Fibroblast of skin of right biceps (primary cell): ENCODE measurements around the gene CCM2L.
"Not testable (repeated sequence)": the region's sequence is repeated elsewhere in the genome, so short reads cannot be mapped to it uniquely, and the experiment has no call there.

Experiments
- DNase-seq: peaks from one replicate; pipeline ENCODE4 v3.0.0-alpha.2; 2013

CCM2L gene

DNA sequence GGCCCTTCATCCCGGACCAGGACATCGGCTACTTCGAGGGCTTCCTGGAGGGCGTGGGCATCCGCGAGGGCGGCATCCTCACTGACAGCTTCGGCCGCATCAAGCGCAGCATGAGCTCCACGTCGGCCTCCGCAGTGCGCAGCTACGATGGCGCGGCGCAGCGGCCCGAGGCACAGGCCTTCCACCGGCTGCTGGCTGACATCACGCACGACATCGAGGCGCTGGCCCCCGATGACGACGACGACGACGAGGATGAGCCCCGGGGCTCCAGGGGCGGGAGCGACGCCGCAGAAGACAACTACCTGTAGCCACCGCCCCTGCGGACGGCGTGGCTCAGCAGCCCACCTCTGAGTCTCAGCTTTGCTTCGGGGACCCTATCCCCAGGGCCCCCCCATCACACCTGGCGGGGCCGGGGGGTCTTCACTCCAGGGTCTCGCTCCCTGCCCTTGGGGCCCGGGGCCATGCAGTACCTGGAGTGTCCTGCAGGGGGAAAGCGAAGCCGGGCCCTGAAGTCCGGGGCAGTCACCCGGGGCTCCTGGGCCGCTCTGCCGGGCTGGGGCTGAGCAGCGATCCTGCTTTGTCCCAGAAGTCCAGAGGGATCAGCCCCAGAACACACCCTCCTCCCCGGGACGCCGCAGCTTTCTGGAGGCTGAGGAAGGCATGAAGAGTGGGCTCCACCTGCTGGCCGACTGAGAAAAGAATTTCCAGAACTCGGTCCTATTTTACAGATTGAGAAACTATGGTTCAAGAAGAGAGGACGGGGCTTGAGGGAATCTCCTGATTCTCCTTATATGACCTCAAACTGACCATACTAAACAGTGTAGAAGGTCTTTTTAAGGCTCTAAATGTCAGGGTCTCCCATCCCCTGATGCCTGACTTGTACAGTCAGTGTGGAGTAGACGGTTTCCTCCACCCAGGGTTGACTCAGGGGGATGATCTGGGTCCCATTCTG, 21.0 kb downstream of the CCM2L start:
- DNase-seq, result peak; percentile 86

DNA sequence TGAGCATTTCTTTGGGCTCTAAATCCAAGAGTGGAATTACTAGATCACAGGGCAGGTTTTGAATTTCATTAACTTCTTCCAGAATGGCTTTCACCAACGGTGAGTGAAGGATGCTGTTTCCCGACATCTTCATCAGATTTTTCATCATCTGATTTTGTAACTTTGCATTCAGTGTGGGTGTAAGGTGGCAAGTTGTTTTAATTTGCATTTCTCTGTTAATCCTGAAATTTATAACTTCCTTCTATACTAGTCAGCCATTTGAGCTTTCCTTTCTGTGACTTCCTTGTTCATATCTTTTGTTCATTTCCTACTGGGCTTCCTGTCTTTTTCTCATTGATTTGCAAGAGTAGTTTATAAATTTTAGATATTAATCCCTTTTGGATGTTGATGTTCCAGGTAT, 23.1 kb downstream of the CCM2L start:
- DNase-seq, result no peak

DNA sequence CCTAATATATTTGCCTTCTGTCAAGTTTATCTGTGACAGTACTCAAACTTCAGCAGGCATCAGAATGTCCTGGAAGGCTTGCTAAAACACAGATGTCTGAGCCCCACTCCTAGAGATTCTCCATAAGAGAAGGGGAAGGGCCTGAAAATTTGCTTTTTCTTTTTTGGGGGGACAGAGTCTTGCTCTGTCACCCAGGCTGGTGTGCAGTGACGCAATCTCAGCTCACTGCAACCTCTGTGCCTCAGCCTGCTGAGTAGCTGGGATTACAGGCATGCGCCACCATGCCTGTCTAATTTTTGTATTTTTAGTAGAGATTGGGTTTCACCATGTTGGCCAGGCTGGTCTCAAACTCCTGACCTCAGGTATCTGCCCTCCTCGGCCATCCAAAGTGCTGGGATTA, 23.5 kb downstream of the CCM2L start:
- DNase-seq, result not testable (repeated sequence)

DNA sequence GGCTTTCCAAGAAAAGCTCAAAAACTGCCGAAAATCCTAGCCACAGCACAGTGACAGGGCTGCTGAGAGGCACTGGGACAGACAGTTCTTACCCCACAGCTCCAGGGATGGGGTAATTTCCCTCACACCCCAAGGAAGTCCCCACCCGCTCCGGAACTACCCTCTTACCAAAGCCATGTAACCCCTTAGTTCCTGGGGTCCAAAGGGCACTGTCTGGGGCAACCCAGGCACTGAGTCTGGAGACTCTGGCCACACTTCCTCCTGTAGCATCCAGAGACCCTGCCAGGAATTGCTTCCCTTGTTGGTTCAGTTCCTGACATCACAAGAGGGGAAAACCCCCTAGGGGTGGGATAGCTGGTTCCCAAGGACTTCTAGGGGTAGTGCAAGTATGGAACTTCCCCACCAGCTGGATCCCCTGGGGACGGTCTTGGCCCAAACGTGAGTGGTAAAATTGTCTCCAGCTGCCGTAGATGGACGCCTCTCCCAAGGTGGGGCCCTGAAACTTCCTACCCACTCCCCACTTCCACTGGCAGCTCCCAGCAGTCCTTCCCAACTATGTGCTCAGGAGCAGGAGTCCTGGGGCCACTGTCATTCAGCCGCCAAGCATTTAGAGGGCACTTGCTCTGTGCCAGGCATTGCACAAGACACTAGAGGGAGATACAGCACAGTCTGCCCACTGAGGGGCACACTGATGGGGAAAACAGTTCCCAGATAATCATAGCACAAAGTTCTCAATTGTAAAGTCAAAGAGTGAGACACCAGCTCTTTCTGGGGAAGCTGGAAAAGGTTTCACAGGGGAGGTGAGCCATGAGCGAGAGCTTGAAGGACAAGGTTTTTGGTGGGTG, 24.6 kb downstream of the CCM2L start:
- DNase-seq, result no peak

DNA sequence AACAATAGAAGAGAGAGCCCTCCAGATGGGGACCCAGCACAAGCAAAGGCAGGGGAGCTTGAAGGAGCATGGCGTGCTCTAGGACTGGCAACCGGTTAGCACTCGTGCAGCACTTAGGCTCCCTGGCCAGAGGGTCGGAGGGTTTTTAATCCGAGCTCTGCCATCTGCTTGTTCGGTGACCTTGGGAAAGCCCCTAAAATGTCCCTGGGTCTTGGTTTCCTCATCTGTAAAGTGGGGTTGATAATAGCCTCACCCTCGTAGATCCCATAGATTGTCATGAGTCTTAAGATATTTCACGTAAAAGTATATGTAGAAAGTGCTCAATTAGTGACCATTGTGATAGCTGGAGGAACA, 25.2 kb downstream of the CCM2L start:
- no peak for DNase-seq

DNA sequence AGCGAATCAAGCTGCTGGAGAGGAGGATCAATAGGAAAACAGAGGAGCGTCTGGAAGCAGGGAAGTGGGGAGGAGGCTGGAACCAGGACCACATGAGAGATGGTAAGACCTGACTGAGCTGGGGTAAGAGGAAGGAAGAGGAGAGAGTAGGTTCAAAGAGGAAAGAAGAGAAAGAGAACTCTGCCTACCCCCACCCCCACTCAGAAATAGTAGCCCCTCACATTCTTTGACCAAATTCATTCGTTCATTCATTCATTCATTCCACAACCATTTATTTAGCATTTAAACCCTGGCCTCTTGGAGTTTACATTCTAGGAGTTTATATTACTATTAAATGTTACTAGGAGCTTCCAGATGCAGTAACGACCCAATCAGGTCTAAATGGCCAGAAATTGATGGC, 26.0 kb downstream of the CCM2L start:
- no peak for DNase-seq

DNA sequence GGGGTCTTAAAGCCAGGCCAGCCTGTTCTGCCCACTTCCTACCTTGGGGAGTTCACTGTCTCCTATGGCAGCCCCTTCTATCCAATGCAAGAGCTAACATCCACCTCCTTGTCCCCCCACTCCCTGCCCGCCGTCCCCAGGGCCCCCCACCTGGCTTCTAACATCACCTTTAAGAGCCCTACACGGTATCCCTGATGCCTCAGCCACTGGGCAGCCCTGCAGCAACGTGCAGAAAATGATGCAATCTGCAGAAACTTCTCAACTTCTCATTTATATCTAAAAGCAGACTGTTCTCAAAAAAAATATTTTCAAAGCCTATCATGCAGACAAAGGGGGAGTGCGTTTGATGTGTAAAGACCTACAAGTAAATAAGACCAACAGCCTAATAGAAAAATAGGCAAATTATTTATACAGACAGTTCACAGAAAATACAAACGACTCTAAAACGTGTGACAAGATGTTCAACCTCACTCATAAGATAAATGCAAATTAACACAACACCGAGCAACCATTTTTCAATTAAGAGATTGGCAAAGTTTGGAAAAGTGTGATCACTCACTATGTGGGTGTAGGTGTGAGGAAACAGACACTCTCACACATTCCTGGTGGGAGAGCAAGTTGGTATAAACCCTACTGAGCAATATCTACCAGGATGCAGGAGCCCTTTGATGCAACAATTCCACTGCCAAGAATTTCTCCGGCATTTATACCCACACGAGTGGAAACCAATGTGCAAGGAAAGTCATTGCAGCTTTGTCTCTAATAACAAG, 26.7 kb downstream of the CCM2L start:
- peak; percentile 47 for DNase-seq

DNA sequence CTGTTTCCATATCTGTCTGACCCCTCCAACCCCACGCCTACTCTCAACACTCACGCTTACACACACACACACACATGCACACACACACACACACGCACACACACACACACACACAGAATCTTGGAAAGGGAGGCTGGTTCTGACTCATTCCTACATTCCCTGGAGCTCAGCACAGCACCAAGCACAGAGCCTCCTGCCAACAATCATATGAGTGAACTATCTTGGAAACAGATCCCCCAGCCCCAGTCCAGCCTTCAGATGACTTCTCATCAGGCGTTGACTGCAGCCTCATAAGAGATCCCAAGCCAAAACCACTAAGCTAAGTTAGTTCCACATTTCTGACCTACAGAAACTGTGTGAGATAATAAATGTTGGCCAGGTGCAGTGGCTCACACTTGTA, 27.7 kb downstream of the CCM2L start:
- DNase-seq, result peak; percentile 70

DNA sequence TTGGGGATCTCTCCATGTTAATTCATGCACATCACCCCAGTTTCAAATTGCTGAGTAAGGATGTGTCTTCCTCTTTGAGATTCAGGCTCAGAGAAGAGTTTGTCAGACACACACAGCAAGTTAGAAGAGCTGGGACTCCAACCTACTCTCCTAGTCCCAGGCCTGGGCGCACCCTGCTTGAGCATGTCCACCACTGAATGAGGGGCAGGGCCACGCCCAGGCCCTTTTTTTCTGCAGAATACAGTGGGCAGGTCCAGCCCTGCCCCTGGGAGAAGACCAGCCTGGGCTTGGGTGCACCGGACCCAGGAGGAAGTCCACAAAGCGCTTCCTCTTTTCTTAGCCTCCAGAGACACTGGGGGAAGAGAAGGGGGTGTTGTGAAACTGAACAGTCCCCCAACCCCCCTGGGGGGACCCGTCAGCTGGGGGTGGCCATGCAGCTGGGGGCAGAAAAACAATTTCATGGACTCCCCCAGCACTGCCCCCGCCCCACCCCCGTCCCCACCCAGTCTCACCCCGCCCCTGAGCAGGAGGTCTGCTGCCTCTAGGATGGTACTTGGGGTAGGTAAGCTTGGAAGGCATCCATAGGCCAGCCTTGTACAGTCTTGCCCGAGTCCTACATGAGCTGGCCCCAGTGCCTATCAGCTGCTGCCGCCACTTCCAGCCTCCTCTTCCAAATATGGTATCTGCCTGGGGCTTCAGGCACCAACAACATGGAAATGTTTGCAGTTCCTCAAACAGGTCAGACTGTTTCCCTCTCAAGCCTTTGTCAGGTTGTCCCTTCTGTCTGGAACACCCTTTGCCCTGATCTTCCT, 30.1 kb downstream of the CCM2L start:
- DNase-seq, result no peak

DNA sequence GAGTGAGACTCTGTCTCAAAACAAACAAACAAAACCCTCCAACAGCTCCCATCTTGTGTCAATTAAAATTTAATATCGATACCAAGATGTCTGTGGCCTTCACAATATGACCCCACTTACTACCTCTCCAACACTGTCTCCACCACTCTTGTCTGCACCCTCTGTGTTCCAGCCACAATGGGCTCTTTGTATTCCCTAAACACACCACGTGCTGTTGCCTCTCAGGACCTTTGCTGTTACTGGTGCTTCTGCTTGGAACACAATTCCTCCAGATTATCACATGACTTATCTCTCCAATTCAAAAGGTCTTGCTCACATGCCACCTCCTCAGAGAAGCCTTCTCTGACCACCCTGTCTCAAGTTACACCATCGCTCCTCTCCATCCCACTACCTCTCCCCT, 35.8 kb downstream of the CCM2L start:
- DNase-seq, result no peak

DNA sequence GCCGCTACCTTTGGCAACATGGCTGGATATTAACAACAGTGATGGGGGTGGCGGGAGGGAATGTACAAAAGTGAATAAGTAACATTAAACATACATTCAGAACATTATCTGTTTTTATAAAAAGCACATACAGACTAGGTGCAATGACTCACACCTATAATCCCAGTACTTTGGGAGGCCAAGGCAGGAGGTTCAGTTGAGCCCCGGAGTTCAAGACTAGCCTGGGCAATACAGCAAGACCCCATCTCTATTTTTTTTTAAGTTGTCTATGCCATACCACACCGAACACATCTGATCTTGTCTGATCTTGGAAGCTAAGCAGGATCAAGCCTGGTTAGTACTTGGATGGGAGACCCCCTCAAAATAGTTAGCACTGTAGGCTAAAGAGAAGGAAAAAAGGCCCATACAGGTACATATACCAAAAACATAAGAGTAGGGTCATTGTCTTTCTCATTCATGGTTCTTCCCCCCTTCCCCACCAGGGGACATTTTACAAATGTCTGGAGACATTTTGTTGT, 40.1 kb downstream of the CCM2L start:
- no peak for DNase-seq

DNA sequence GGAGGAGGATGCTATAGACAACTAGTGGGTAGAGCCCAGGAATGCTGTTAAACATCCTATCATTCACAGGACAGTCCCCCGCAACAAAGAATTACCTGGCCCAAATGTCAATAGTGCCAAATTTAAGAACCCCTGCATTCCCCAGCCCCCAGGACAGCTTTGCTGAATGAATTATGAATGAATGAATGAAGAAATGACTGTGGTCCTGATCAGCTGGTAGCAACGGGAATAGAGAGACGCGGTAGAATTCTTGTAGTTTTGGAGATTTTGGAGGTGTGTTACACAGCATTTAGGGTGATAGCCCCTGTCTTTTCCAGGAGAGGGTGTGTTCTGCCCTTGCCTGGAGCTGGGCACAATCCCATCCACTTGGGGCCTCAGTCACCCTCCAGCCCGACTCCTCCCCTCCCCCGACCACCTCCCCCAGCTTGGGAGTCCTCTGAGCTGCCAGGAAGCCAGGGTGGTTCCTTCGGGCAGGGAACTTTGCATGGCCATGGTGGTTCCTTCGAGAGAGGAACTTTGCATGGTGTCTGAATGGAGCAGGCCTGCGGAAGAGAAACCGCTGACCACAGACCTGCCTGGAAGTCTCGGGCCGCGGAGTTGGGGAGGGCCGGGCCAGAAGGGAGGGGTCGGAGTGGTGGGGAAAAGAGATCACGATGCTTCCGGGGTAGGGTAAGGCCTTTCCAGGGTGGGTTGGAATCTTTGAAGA, 40.8 kb downstream of the CCM2L start:
- DNase-seq, result no peak

DNA sequence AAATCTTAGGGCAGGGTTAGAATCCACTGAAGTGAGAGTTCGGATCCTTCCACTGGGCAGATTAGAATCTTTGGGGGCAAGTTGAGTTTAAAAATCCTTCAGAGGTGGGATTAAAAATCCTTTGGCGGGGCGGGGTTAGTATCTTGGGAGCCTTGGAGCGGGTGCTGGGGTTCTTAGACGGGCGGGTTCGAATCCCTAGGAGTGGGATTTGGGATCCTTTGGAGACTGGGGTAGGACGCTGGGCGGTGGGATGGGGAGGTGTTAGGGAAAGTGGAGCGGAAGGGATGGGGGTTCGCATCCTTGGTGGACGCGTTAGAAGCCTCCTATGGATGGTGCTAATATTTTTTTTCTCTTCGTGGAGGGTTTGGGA, 41.5 kb downstream of the CCM2L start:
- DNase-seq, result no peak

DNA sequence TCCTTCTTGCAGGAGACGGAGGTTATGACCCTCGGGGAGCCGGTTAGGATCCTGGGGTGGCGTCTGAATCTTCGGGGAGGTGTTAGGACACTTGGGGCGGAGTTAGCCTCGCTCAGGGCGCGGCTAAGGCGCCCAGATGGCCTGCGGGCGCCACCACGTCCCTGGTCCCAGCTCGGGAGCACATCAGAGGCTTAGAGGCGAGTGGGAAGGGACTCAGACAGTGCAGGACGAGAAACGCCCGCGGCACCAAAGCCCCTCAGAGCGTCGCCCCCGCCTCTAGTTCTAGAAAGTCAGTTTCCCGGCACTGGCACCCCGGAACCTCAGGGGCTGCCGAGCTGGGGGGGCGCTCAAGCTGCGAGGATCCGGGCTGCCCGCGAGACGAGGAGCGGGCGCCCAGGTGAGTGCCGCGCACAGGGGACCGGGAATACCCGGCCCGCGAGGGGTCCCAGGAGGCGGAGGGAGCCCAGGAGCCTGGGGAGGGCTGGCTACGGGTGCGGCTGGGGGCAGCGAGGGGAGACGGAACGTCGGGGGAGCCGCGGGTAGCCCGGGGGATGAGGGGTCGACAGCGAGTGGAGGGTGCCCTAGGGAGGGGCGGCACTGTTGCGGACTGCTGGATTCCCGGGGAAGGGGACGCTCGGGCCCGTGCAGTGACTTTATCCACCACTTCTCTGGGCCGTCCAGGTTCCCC, 42.0 kb downstream of the CCM2L start, which contains the start of gene HCK:
Gene HCK, plus strand, starts transcription at position 153 of the 688 bp plus-strand sequence.
- DNase-seq, result no peak

DNA sequence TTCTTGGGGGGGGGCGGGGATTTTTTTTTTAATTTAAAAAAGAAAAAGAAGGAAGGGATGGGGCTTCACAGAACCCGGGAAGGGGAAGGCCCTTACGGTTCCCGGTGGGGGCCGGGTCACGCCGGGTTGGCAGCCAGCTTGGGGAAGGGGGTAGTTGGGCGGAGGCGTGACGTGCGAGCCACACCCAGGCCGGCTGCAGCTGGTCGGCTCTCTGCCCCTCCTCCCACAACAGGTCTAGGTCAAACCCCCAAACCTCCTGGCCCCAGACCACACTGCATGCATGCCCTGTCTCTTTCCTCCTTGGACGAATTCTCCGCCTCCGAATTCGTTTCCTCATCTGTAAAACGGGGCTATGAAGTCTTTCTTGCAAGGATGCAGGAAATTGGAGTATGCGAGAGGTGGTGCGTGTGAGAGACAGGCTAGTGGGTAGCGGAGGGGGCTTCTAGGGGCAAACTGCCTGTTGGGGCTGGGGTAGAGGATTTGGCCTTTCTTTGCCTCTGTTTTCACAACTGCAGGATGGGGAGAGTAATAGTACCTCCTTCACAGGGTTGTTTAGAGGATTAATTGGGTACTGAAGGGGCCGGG, 42.6 kb downstream of the CCM2L start:
- DNase-seq, result no peak

DNA sequence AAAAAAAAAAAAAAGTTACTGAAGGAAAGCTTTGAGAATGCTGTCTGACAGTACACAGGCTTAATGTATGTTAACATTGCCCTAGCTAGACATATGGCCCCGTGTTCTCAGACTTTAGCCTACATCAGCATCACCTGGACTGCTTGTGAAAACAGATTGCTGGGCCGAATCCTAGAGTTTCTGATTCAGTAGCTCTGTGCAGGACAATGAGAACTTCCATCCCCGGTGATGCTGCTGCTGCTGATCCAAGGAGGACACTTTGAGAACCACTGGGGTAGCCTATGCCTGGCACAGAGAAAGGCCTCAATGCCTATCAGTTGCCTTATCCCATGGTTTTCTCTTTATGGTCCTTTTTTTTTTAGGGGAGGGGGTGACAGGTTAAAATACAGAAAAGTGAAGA, 43.4 kb downstream of the CCM2L start:
- no peak for DNase-seq

DNA sequence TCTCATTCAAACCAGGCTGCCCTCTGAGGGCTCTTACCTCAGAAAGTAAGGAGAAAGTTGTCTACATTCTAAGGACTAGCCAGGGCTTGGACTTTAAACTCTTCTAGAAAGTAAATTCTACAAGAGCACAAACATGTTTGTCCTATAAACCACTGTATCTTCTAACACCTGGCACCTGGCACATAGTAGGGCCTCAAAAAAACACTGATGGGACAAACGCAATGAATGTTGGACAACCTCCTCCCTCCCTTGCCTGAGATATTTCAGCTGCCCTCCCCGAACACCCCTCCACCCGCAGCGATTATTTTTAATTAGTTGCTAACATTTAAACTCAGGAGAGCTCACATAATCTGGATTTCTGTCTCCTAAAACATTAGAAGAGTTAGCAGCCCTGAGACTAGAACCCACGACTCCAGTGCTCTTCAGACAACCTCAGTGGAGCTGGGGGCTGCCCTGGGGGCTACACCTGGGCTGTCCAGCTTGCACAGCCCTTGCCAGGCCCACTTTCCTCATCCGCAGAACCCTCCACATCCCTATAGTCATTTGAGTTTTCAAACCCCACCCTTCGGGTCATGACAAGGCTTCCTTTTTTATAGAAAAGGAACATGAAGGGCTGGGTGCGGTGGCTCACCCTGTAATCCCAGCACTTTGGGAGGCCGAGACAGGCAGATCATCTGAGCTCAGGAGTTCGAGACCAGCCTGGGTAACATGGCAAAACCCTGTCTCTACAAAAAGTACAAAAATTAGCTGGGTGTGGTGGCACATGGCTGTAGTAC, 46.7 kb downstream of the CCM2L start:
- DNase-seq, result no peak

DNA sequence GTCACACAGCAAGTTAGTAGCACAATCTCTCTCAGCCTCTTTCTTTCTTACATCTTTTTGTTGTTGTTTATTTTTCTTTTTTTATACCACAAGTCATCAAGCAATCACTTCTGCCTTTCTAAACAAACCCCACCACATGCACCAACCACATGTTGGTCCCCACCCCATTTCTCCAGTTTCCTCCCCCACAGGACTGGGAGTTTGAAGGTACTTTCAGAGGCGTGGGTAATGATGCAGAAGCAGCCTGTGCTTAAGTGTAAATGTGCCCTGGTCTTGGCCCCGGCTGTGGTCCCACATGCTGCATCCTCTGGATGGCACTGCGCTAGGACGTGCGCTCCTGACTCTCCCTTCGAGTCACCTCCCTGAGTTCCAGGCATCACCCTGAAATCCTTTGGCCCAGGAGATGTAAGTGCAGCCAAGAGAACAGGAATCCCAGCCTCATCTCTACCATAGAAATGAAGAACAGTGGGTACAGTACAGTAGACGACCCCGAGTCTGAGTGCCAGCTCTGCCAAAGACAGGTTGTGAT, 47.5 kb downstream of the CCM2L start:
- DNase-seq, result no peak

DNA sequence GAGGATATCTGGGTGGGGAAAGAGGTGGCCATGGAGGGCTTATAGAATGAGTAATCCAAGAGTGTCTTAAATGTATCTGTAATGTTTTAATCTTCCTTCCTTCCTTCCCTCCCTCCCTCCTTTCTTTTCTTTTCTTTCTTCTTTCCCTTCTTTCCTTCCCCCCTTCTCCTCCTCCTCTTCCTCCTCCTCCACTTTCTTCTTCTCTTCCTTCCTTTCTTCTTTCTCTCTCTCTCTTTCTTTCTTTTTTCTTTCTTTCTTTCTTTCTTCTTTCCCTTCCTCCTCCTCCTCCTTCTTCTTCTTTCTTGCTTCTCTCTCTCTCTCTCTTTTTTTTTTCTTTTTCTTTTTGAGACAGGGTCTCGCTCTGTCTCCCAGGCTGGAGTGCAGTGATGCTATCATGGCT, 49.0 kb downstream of the CCM2L start:
- no peak for DNase-seq
